Keratinocyte (primary cell): ENCODE data around the gene XIRP2. TPM values are rescaled to one million over a fixed set of nuclear protein-coding genes. Genes with fewer than 3 reads are reported as not detected.

Experiments used
- DNase-seq: peaks from one replicate; pipeline ENCODE4 v3.0.0-alpha.2; 2011; ENCODE audit warnings: low read depth, missing footprints, low spot score
- FAIRE-seq: peaks from 2 replicates; lab custom pipeline; 2011; peaks lifted over from hg19 to GRCh38; lab: Jason Lieb, UNC
- H2AFZ ChIP-seq: 2 replicates; pipeline ENCODE4 v1.6.0; 2012; ENCODE audit warnings: low read length, control low read depth, inconsistent platforms; ENCODE audit not compliant: control insufficient read depth
- H3K27ac ChIP-seq: 2 replicates; pipeline ENCODE4 v1.5.1; 2011; ENCODE audit warnings: low read length; ENCODE audit not compliant: control insufficient read depth, insufficient read depth
- H3K27me3 ChIP-seq: 3 replicates; pipeline ENCODE4 v1.6.0; 2011; ENCODE audit warnings: low read length; ENCODE audit not compliant: control insufficient read depth, insufficient read depth; ENCODE audit errors: extremely low read depth
- H3K36me3 ChIP-seq, 2 experiments: 2 replicates in 1 of 2; 3 replicates in 1 of 2; pipeline ENCODE4 v1.5.1; 2011; ENCODE audit warnings: low read length in 2 of 2, mild to moderate bottlenecking in 1 of 2; ENCODE audit not compliant: control insufficient read depth in 2 of 2, insufficient read depth in 2 of 2; ENCODE audit errors: extremely low read depth in 1 of 2
- H3K4me1 ChIP-seq: 3 replicates; pipeline ENCODE4 v1.5.1; 2011; ENCODE audit warnings: low read length; ENCODE audit not compliant: control insufficient read depth, insufficient read depth; ENCODE audit errors: extremely low read depth
- H3K4me2 ChIP-seq: 3 replicates; pipeline ENCODE4 v1.6.0; 2011; ENCODE audit warnings: low read depth, low read length; ENCODE audit not compliant: control insufficient read depth, insufficient read depth; ENCODE audit errors: extremely low read depth
- H3K4me3 ChIP-seq, 3 experiments: fragments of 200-600 bp in 1 of 3; sonication (generic) in 1 of 3; 2 replicates in 2 of 3; 3 replicates in 1 of 3; pipeline ENCODE4 v1.5.1; 2011 to 2016; ENCODE audit warnings: low read length in 3 of 3, mild to moderate bottlenecking in 3 of 3, control low read depth in 2 of 3, inconsistent platforms in 1 of 3, low read depth in 1 of 3, mixed read lengths in 1 of 3, mixed run types in 1 of 3, moderate library complexity in 1 of 3; ENCODE audit not compliant: control insufficient read depth in 2 of 3, insufficient read depth in 2 of 3; ENCODE audit errors: extremely low read depth in 1 of 3
- H3K79me2 ChIP-seq: 2 replicates; pipeline ENCODE4 v1.6.0; 2012; ENCODE audit warnings: low read length; ENCODE audit not compliant: control insufficient read depth, insufficient read depth
- H3K9ac ChIP-seq: 3 replicates; pipeline ENCODE4 v1.6.0; 2011; ENCODE audit warnings: low read length; ENCODE audit not compliant: control insufficient read depth, insufficient read depth; ENCODE audit errors: extremely low read depth
- H3K9me1 ChIP-seq: 3 replicates; pipeline ENCODE4 v1.6.0; 2011; ENCODE audit warnings: low read length; ENCODE audit not compliant: control insufficient read depth, insufficient read depth; ENCODE audit errors: extremely low read depth
- H3K9me3 ChIP-seq: 2 replicates; pipeline ENCODE4 v1.5.1; 2012; ENCODE audit warnings: low read depth, low read length; ENCODE audit not compliant: control insufficient read depth
- H4K20me1 ChIP-seq: 3 replicates; pipeline ENCODE4 v1.6.0; 2011; ENCODE audit warnings: low read length; ENCODE audit not compliant: control insufficient read depth, insufficient read depth; ENCODE audit errors: extremely low read depth
- CTCF ChIP-seq, 3 experiments: IDR thresholded peaks in 1 of 3; conservative IDR thresholded peaks in 1 of 3; optimal IDR thresholded peaks in 1 of 3; 2 replicates in 2 of 3; 3 replicates in 1 of 3; pipeline versions ENCODE3 to v1.5.1; 2011; ENCODE audit warnings: low read length in 3 of 3, mild to moderate bottlenecking in 3 of 3, moderate library complexity in 2 of 3, control low read depth in 1 of 3, inconsistent platforms in 1 of 3; ENCODE audit not compliant: insufficient read depth in 2 of 3; ENCODE audit errors: extremely low read depth in 1 of 3
- EZH2 ChIP-seq: IDR thresholded peaks from one replicate; pipeline ENCODE4 v1.6.1; 2012; ENCODE audit warnings: inconsistent platforms, mild to moderate bottlenecking, low read length, moderate library complexity
- dilution Hi-C: fragments of 300-500 bp; cut with MboI; formaldehyde crosslinking; loops from one replicate; pipeline ENCODE4 v1.7.0; 2020; ENCODE audit warnings: low sequenced_read_pairs; ENCODE audit not compliant: extremely low pct_ligation_motif_present
- polyA plus RNA-seq, 5 experiments: library from polyadenylated mRNA; depleted of rRNA in 3 of 5; stranded (reverse) in 3 of 5; stranded (forward) in 1 of 5; unstranded in 1 of 5; fragments of >200 nt; gene quantifications; 1 replicate in 1 of 5; 2 replicates in 3 of 5; 3 replicates in 1 of 5; pipeline versions ENCODE4 v1.2.1 to v1.2.3, GENCODE V29; 2011 to 2012; ENCODE audit warnings: missing spikeins in 2 of 5, low read depth in 1 of 5, low replicate concordance in 1 of 5

The XIRP2 gene
- polyA plus RNA-seq, 1 donor (not counting 4 experiments of a cell fraction or from before 2014, with no cell fraction given) = 0.01 TPM

DNA sequence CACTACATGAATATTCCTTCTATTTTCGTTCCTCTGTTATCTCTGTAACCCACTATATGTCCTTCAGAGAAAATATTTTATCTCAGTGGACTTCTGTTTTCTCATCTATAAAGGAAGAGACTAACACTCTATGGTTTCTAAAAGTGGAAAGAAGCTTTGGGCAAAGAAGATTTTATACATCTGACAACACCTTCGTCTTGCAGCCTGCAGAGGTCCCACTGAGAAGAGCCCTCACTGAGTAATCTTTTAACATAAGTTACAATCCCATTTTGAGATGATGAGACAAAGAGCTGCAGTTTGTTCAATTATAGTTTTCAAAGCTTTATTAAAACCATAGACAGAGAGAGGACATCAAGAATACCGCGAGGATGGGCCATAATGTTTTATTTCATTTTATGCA is 28.7 kb downstream of the XIRP2 start:
- Histone ChIP-seq H3K4me2 (no peak overlapping the region), H2AFZ (no peak overlapping the region), H3K79me2 (no peaks in the 10 kb centered on the region), H3K9me1 (no peaks in the 10 kb centered on the region), H3K36me3 (no peaks in the 10 kb centered on the region), H4K20me1 (no peaks in the 10 kb centered on the region), H3K27ac (no peak overlapping the region), H3K27me3 (no peaks in the 10 kb centered on the region), H3K4me1 (no peaks in the 10 kb centered on the region), H3K9me3 (no peaks in the 10 kb centered on the region), H3K9ac (no peak overlapping the region), H3K4me3 (no peak overlapping the region)
- dilution Hi-C loops = no loop called here
- FAIRE-seq (no peak), DNase-seq (no peak)
- TF ChIP-seq CTCF (optimal IDR thresholded peaks at IDR 0.05 in 1 of 3, IDR thresholded peaks at IDR 0.05 in 1 of 3, conservative IDR thresholded peaks at IDR 0.05 in 1 of 3; ENCODE audit: extremely low read depth in 1 of 3, insufficient read depth in 2 of 3, low read length in 3 of 3) = no peak
- no peak for TF ChIP-seq EZH2

- Histone ChIP-seq H3K27ac (no peak overlapping the region), H3K9ac (no peak overlapping the region), H2AFZ (no peak overlapping the region), H3K9me1 (no peaks in the 10 kb centered on the region), H3K79me2 (no peaks in the 10 kb centered on the region), H3K4me3 (no peak overlapping the region), H3K36me3 (no peaks in the 10 kb centered on the region), H3K4me1 (no peaks in the 10 kb centered on the region), H4K20me1 (no peaks in the 10 kb centered on the region), H3K4me2 (no peak overlapping the region), H3K27me3 (no peaks in the 10 kb centered on the region), H3K9me3 (no peaks in the 10 kb centered on the region)
- TF ChIP-seq CTCF (optimal IDR thresholded peaks at IDR 0.05 in 1 of 3, IDR thresholded peaks at IDR 0.05 in 1 of 3, conservative IDR thresholded peaks at IDR 0.05 in 1 of 3; ENCODE audit: extremely low read depth in 1 of 3, insufficient read depth in 2 of 3, low read length in 3 of 3) (no peak), EZH2 (no peak)
- dilution Hi-C loops = no loop called here
- DNase-seq = no peak
- FAIRE-seq = no peak
Observed at GRCh38 chr2:166917415-166917814, 29.1 kb downstream of the XIRP2 start.
